Smooth muscle cell (in vitro differentiated cells): Measurements from ENCODE around the gene S100A8. TPM values are rescaled to one million over a fixed set of nuclear protein-coding genes. Genes with fewer than 3 reads are reported as not detected.

ENCODE experiments used
- DNase-seq: peaks from one replicate; lab custom pipeline; 2025; ENCODE audit not compliant: unreplicated experiment; lab: John Stamatoyannopoulos, UW
- H2AFZ ChIP-seq: fragments of 200-600 bp; sonication (generic); 2 replicates; pipeline ENCODE4 v1.6.0; 2016; ENCODE audit warnings: antibody characterized with exemption, low read depth, mild to moderate bottlenecking
- H3F3A ChIP-seq: fragments of 200-600 bp; sonication (generic); 2 replicates; pipeline ENCODE4 v1.6.0; 2017; ENCODE audit warnings: antibody characterized with exemption, low read depth
- H3K27ac ChIP-seq: fragments of 200-600 bp; sonication (generic); 2 replicates; pipeline ENCODE4 v1.5.1; 2016; ENCODE audit warnings: low read depth, mild to moderate bottlenecking
- H3K27me3 ChIP-seq: fragments of 200-600 bp; sonication (generic); 2 replicates; pipeline ENCODE4 v1.6.1; 2016; ENCODE audit warnings: low read depth, mild to moderate bottlenecking
- H3K36me3 ChIP-seq: fragments of 200-600 bp; sonication (generic); 2 replicates; pipeline ENCODE4 v1.5.1; 2016; ENCODE audit warnings: low read depth
- H3K4me1 ChIP-seq: fragments of 200-600 bp; sonication (generic); 2 replicates; pipeline ENCODE4 v1.5.1; 2016; ENCODE audit warnings: low read depth
- H3K4me2 ChIP-seq: fragments of 200-600 bp; sonication (generic); 2 replicates; pipeline ENCODE4 v1.6.0; 2016; ENCODE audit warnings: mild to moderate bottlenecking
- H3K4me3 ChIP-seq: fragments of 200-600 bp; sonication (generic); 2 replicates; pipeline ENCODE4 v1.5.1; 2016; ENCODE audit warnings: mild to moderate bottlenecking
- H3K79me2 ChIP-seq: fragments of 200-600 bp; sonication (generic); 2 replicates; pipeline ENCODE4 v1.6.0; 2016; ENCODE audit warnings: low read depth, mild to moderate bottlenecking
- H3K9ac ChIP-seq: fragments of 200-600 bp; sonication (generic); 2 replicates; pipeline ENCODE4 v1.6.0; 2016; ENCODE audit warnings: low read depth
- H3K9me3 ChIP-seq: fragments of 200-600 bp; sonication (generic); replicated peaks from 2 replicates; pipeline ENCODE4 v1.5.1; 2016; ENCODE audit warnings: low read depth
- H4K20me1 ChIP-seq: fragments of 200-600 bp; sonication (generic); 2 replicates; pipeline ENCODE4 v1.6.0; 2016; ENCODE audit warnings: low read depth
- CTCF ChIP-seq: fragments of 200-600 bp; sonication (generic); IDR thresholded peaks from 2 replicates; pipeline ENCODE4 v1.5.1; 2017; ENCODE audit warnings: borderline replicate concordance, mild to moderate bottlenecking, antibody characterized with exemption; ENCODE audit not compliant: insufficient read depth, poor library complexity, severe bottlenecking
- WGBS: methylation state at CpG from one replicate; pipeline ENCODE4 v1.1.7; 2016; ENCODE audit warnings: low lambda C conversion rate; 5-methylcytosine and 5-hydroxymethylcytosine counted together
- polyA plus RNA-seq: library from polyadenylated mRNA; unstranded; fragments of >200 nt; fragmentation: Nextera tagmentation; extraction: Ambion mirVana; gene quantifications from 2 replicates; pipeline ENCODE4 v1.2.1, GENCODE V29; 2016
- total RNA-seq: library from RNA; depleted of rRNA; stranded (reverse); fragments of >200 nt; gene quantifications from 2 replicates; pipeline ENCODE4 v1.2.3, GENCODE V29; 2014

The S100A8 gene
- not detected in 2 replicates for total RNA-seq
- polyA plus RNA-seq, result 0.79 TPM in 1 of 2 replicates, not detected in the other

- H3K4me3 ChIP-seq, result no peak within 1 kb of the TSS
- no peaks in the 10 kb centered on the region for H3K36me3 ChIP-seq
- DNase-seq, result no peak
- H3K79me2 ChIP-seq, result no peaks in the 10 kb centered on the region
- no peak within 1 kb of the TSS for H2AFZ ChIP-seq
- no peaks in the 10 kb centered on the region for H3F3A ChIP-seq
- no peak within 1 kb of the TSS for H3K27ac ChIP-seq
- no peak within 1 kb of the TSS for H3K4me2 ChIP-seq
- TF ChIP-seq CTCF, result no peak
- H3K4me1 ChIP-seq, result no peaks in the 10 kb centered on the region
- WGBS, result 79% methylated on average over 7 of the region's 7 CpGs
- H3K9ac ChIP-seq, result no peak within 1 kb of the TSS
- no peaks in the 10 kb centered on the region for H4K20me1 ChIP-seq
- H3K9me3 ChIP-seq, result no peaks in the 10 kb centered on the region
- H3K27me3 ChIP-seq, result no peaks in the 10 kb centered on the region
These were observed at the start of gene S100A8 for GRCh38 chr1:153390938-153391710. S100A8 (minus strand) TSS chr1:153391073; CDS start chr1:153390535, 538 bp downstream.

GRCh38 chr1:153439273-153439672, 48.4 kb upstream of the S100A8 start:
- no peak overlapping the region for H3K27ac ChIP-seq
- no peaks in the 10 kb centered on the region for H3K36me3 ChIP-seq
- H4K20me1 ChIP-seq, result no peaks in the 10 kb centered on the region
- no peak overlapping the region for H3K4me2 ChIP-seq
- DNase-seq, result no peak
- H2AFZ ChIP-seq, result no peak overlapping the region
- H3K9me3 ChIP-seq, result no peaks in the 10 kb centered on the region
- H3K27me3 ChIP-seq, result no peaks in the 10 kb centered on the region
- no peaks in the 10 kb centered on the region for H3K4me1 ChIP-seq
- H3K79me2 ChIP-seq, result no peaks in the 10 kb centered on the region
- no peak overlapping the region for H3K9ac ChIP-seq
- no peaks in the 10 kb centered on the region for H3F3A ChIP-seq
- no peak for TF ChIP-seq CTCF
- no peak overlapping the region for H3K4me3 ChIP-seq

GRCh38 chr1:153438599-153438998, 47.7 kb upstream of the S100A8 start:
- 70% methylated on average over 7 of the region's 7 CpGs for WGBS
- H3K9me3 ChIP-seq, result no peaks in the 10 kb centered on the region
- no peak overlapping the region for H3K4me2 ChIP-seq
- H3F3A ChIP-seq, result no peaks in the 10 kb centered on the region
- no peaks in the 10 kb centered on the region for H3K4me1 ChIP-seq
- H3K9ac ChIP-seq, result no peak overlapping the region
- no peaks in the 10 kb centered on the region for H3K79me2 ChIP-seq
- no peaks in the 10 kb centered on the region for H4K20me1 ChIP-seq
- no peaks in the 10 kb centered on the region for H3K27me3 ChIP-seq
- DNase-seq, result no peak
- H3K36me3 ChIP-seq, result no peaks in the 10 kb centered on the region
- no peak for TF ChIP-seq CTCF
- no peak overlapping the region for H2AFZ ChIP-seq
- no peak overlapping the region for H3K27ac ChIP-seq
- no peak overlapping the region for H3K4me3 ChIP-seq

- DNase-seq, result no peak
- WGBS, result 86% methylated on average over 4 of the region's 4 CpGs
- Histone ChIP-seq H3F3A (no peaks in the 10 kb centered on the region), H3K27ac (no peak overlapping the region), H3K4me3 (no peak overlapping the region), H3K4me2 (no peak overlapping the region), H3K9ac (no peak overlapping the region), H3K4me1 (no peaks in the 10 kb centered on the region), H3K36me3 (no peaks in the 10 kb centered on the region), H2AFZ (no peak overlapping the region), H3K9me3 (no peaks in the 10 kb centered on the region), H3K27me3 (no peaks in the 10 kb centered on the region), H4K20me1 (no peaks in the 10 kb centered on the region), H3K79me2 (no peaks in the 10 kb centered on the region)
- TF ChIP-seq CTCF, result no peak
These were observed 46.4 kb upstream of the S100A8 start for GRCh38 chr1:153437236-153437635.
